Motor neuron (in vitro differentiated cells): ENCODE measurements around the gene PRDM5. TPM values are rescaled to one million over a fixed set of nuclear protein-coding genes. Genes with fewer than 3 reads are reported as not detected.

Source experiments
- ATAC-seq, 8 experiments: fragments of 200-7000 bp; cut with Tn5 transposase; replicated peaks in 6 of 8; 2 replicates each; pipeline ENCODE4 v1.8.0; 2021; ENCODE audit warnings: mild to moderate bottlenecking in 8 of 8, moderate library complexity in 8 of 8
- H3K27ac ChIP-seq, 2 donors: fragments of 250-450 bp; sonication (Bioruptor Pico); 2 replicates each; pipeline ENCODE4 v1.9.0; 2021; ENCODE audit warnings: antibody characterized with exemption in 2 of 2, mild to moderate bottlenecking in 2 of 2, moderate library complexity in 1 of 2
- H3K4me1 ChIP-seq, 2 donors: fragments of 250-450 bp; sonication (Bioruptor Pico); replicated peaks in 1 of 2; 2 replicates each; pipeline ENCODE4 v1.6.1; 2021; ENCODE audit warnings: antibody characterized with exemption in 2 of 2, mild to moderate bottlenecking in 2 of 2, moderate library complexity in 1 of 2
- H3K4me3 ChIP-seq, 5 donors: fragments of 250-450 bp; sonication (Bioruptor Pico); 2 replicates each; pipeline ENCODE4 v1.9.0; 2021; ENCODE audit warnings: antibody characterized with exemption in 5 of 5, mild to moderate bottlenecking in 5 of 5, moderate library complexity in 4 of 5
- WGBS, 10 experiments: fragments of 450-650 bp; shearing (Covaris generic); methylation state at CpG; one replicate each; pipeline ENCODE4 v1.0.0; 2022; 5-methylcytosine and 5-hydroxymethylcytosine counted together
- in situ Hi-C, 9 experiments: fragments of 400-800 bp; cut with MboI; loops; one replicate each; pipeline ENCODE4 v1.15.0; 2021; ENCODE audit warnings: low sequenced_read_pairs in 9 of 9, low pct_unique_long_range_greater_than_20kb in 2 of 9; ENCODE audit not compliant: unreplicated experiment in 9 of 9
- total RNA-seq, 8 experiments: library from RNA; unstranded; fragments of 300-600 nt; gene quantifications; 2 replicates each; pipeline versions ENCODE4 v1.2.3 to v1.2.4, GENCODE V29; 2022

Gene PRDM5
- total RNA-seq, 8 experiments from 2014 or later: 6.3 to 23.5 (median 15.4) TPM

DNA sequence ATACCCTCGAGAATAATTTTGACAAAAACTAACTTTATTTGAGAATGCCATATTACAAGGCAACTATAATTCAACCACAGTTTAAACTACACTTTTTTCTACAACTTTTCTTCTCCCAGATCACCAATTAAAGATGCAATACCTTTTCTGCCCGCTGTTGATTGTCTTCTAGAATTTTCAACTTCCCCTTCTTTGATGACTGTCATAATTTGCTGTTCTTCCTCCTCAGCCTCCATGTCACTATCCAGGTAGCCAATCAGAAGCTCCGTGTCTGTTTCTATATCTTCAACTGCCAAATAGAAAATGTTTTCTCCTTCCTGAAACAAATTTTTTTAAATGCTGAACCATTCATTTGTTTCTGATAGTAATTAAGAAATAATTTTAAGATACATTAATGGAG lies 101.5 kb downstream of the PRDM5 start:
- in situ Hi-C loops: no loop called here
- no peaks in the 10 kb centered on the region for H3K4me1 ChIP-seq
- 73 to 100% (median 90%) methylated on average over 1 to 3 of the region's 3 CpGs for WGBS, 10 experiments
- no peak overlapping the region for H3K4me3 ChIP-seq
- no peak overlapping the region for H3K27ac ChIP-seq
- ATAC-seq: no peak

DNA sequence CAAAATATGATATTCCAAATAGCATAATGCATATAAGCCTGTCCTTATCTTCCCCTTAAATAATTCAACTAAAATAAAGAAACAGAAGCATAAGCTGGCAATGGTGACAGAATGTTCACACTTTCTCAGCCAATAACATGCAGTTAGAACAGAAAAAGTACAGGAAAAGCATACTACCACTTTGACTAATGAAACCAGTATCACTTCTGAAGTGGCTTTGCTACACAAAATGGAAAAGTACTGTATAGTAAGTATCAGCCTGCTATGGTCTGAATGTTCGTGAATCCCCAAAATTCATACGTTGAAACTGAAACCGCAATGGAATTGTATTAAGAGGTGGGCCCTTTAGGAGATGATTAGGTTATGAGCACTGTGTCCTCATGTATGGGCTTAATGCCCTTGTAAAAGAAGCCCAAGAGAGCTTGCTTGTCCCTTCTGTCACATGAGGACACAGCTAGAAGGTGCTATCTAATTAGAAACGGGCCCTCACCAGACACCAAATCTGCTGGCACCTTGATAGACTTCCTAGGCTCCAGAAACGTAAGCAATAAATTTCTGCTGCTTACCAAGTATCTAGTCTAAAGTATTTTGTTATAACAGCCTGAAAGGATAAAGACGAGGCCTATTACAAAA lies 102.6 kb downstream of the PRDM5 start:
- in situ Hi-C loops: no loop called here
- no peak for ATAC-seq
- WGBS, 10 experiments: 75 to 100% (median 94%) methylated on average over 2 to 6 of the region's 6 CpGs; no CpG with 5 or more reads in 1 of the 10 experiments
- Histone ChIP-seq H3K27ac (no peak overlapping the region), H3K4me3 (no peak overlapping the region), H3K4me1 (no peaks in the 10 kb centered on the region)

- WGBS, 10 experiments: 10 to 100% (median 85%) methylated on average over 1 to 12 of the region's 13 CpGs
- ATAC-seq: peak in 1 of 8 experiments; percentile 44
- in situ Hi-C loops: no loop called here
- no peak overlapping the region for H3K27ac ChIP-seq
- H3K4me1 ChIP-seq: no peaks in the 10 kb centered on the region
- no peak overlapping the region for H3K4me3 ChIP-seq
Observed at GRCh38 chr4:120816296-120816965, 106.1 kb downstream of the PRDM5 start.

GRCh38 chr4:120815361-120815760 lies 107.2 kb downstream of the PRDM5 start:
- ATAC-seq: no peak
- 87 to 100% (median 100%) methylated on average over 1 to 2 of the region's 2 CpGs for WGBS, 10 experiments
- no peaks in the 10 kb centered on the region for H3K4me1 ChIP-seq
- H3K4me3 ChIP-seq: no peak overlapping the region
- H3K27ac ChIP-seq: no peak overlapping the region
- in situ Hi-C loops: no loop called here

- no peak overlapping the region for H3K4me3 ChIP-seq
- no peaks in the 10 kb centered on the region for H3K4me1 ChIP-seq
- WGBS, 10 experiments: 67 to 100% (median 100%) methylated on average over 1 to 2 of the region's 2 CpGs
- in situ Hi-C loops: no loop called here
- H3K27ac ChIP-seq: no peak overlapping the region
- ATAC-seq: no peak
Observed at GRCh38 chr4:120814886-120815285, 107.6 kb downstream of the PRDM5 start.

GRCh38 chr4:120812216-120812615 lies 110.3 kb downstream of the PRDM5 start:
- no peak overlapping the region for H3K4me3 ChIP-seq
- in situ Hi-C loops: no loop called here
- 20 to 100% (median 69%) methylated on average over 1 to 2 of the region's 2 CpGs; no CpG with 5 or more reads in 3 of the 10 experiments for WGBS, 10 experiments

GRCh38 chr4:120809518-120809917 lies 113.0 kb downstream of the PRDM5 start:
- no peak for ATAC-seq
- WGBS, 10 experiments: 86 to 100% (median 100%) methylated on average over 1 of the region's 1 CpG; no CpG with 5 or more reads in 2 of the 10 experiments
- no peak overlapping the region for H3K27ac ChIP-seq
- H3K4me3 ChIP-seq: no peak overlapping the region
- in situ Hi-C loops: no loop called here
- H3K4me1 ChIP-seq: no peaks in the 10 kb centered on the region

More at GRCh38 chr4:120812216-120812615, 110.3 kb downstream of the PRDM5 start:
- ATAC-seq: no peak
- no peaks in the 10 kb centered on the region for H3K4me1 ChIP-seq
- no peak overlapping the region for H3K27ac ChIP-seq

DNA sequence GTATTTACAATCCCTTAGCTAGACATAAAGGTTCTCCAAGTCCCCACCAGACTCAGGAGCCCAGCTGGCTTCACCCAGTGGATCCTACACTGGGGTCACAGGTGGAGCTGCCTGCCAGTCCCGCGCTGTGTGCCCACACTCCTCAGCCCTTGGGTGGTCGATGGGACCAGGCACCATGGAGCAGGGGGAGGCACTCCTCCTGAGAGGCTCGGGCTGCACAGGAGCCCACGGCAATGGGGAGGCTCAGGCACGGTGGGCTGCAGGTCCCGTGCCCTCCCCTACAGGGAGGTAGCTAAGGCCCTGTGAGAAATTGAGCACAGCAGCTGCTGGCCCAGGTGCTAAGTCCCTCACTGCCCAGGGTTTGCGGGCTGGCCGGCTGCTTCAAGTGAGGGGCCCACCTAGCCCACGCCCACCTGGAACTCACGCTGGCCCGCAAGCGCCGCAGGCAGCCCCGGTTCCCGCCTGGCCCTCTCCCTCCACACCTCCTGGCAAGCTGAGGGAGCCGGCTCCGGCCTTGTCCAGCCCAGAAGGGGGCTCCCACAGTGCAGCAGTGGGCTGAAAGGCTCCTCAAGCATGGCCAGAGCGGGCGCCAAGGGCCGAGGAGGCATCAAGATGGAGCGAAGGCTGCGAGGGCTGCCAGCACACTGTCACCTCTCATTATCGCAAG lies 113.9 kb downstream of the PRDM5 start:
- Histone ChIP-seq H3K4me3 (no peak overlapping the region), H3K4me1 (no peaks in the 10 kb centered on the region), H3K27ac (no peak overlapping the region)
- in situ Hi-C loops: no loop called here
- ATAC-seq: no peak
- WGBS, 10 experiments: 90 to 100% methylated on average over 1 to 15 of the region's 24 CpGs; no CpG with 5 or more reads in 8 of the 10 experiments

DNA sequence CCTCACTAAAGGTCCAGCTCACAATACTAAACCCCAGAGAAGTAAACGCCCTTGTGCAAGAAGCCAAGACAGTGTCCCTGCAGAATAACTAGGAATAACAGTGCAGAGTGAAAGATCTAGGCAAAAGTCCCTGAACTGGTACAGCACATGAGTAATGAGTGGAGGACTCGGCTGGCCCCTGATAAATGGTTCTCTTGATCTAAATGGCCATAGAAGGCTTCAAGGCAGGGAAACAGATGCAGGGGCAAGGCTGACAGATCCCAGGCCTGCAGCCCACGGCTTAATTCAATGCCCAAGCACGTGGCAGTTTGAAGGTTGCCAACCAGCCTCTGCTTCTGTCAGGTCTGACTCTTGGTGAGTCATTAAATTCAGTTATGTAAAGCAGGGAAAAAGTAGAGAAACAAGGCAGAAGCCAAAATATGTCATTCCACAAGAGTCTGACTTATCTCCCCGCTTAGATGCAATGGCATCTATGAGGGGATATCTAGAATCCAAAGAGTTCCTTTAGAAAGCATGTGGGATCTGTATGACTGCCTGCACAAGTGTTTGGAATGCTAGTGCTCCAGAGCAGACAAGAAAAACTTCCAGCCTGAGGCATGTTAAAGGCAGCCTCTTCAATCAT lies 121.3 kb downstream of the PRDM5 start:
- Histone ChIP-seq H3K4me1 (no peaks in the 10 kb centered on the region), H3K4me3 (no peak overlapping the region), H3K27ac (no peak overlapping the region)
- in situ Hi-C loops: no loop called here
- 0 to 100% (median 65%) methylated on average over 1 to 5 of the region's 5 CpGs; no CpG with 5 or more reads in 1 of the 10 experiments for whole genome bisulfite sequencing, 10 experiments
- peak in 5 of 8 experiments; percentile 15 to 98 (median 59) for ATAC-seq

GRCh38 chr4:120798570-120798969 lies 124.0 kb downstream of the PRDM5 start:
- ATAC-seq: no peak
- H3K27ac ChIP-seq: no peak overlapping the region
- in situ Hi-C loops: no loop called here
- WGBS, 10 experiments: 40 to 83% (median 66%) methylated on average over 1 to 3 of the region's 3 CpGs; no CpG with 5 or more reads in 1 of the 10 experiments
- H3K4me3 ChIP-seq: no peak overlapping the region
- H3K4me1 ChIP-seq: no peaks in the 10 kb centered on the region

GRCh38 chr4:120796271-120796670 lies 126.3 kb downstream of the PRDM5 start:
- no peak for ATAC-seq
- in situ Hi-C loops: no loop called here
- Histone ChIP-seq H3K27ac (no peak overlapping the region), H3K4me3 (no peak overlapping the region), H3K4me1 (no peaks in the 10 kb centered on the region)
- 77 to 100% (median 92%) methylated on average over 2 to 3 of the region's 3 CpGs for WGBS, 10 experiments

GRCh38 chr4:120785202-120785601 lies 137.3 kb downstream of the PRDM5 start:
- Histone ChIP-seq H3K4me1 (no peaks in the 10 kb centered on the region), H3K4me3 (no peak overlapping the region), H3K27ac (no peak overlapping the region)
- in situ Hi-C loops: no loop called here
- 67 to 100% (median 93%) methylated on average over 1 to 2 of the region's 2 CpGs; no CpG with 5 or more reads in 1 of the 10 experiments for WGBS, 10 experiments
- ATAC-seq: no peak

DNA sequence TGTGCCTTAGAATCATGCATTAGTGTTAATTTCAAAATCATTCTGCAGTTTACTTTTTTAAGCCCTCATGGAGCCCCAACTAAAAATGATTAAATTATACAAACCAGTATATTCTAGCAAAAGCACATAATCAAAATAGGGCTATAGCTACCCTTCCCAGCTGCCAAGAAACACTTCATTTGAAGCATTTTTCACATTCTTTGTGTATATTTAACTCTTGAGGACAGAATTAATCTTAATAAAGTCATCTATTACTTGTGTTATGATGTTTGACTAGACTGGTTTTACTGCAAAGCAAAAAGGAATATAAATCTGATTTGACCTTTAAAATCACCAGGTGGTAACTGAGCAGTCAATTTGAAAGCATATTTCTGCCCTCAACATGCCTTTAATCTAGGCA lies 145.1 kb downstream of the PRDM5 start:
- Histone ChIP-seq H3K4me1 (no peaks in the 10 kb centered on the region), H3K27ac (no peak overlapping the region), H3K4me3 (no peak overlapping the region)
- ATAC-seq: no peak
- in situ Hi-C loops: no loop called here
